Progenitor cell of endocrine pancreas (in vitro differentiated cells): ENCODE results near the gene COMP. TPM values are rescaled to one million over a fixed set of nuclear protein-coding genes. Genes with fewer than 3 reads are reported as not detected.
A peak's percentile ranks its signal among the peaks of the same experiment; 100 is the strongest.

ENCODE experiments used
- DNase-seq: peaks from one replicate; pipeline ENCODE4 v3.0.0; 2021; ENCODE audit warnings: low spot score; ENCODE audit not compliant: unreplicated experiment
- H3K27ac Mint-ChIP-seq: 2 replicates; pipeline ENCODE4 v1.8.0; 2021; ENCODE audit warnings: mild to moderate bottlenecking, moderate library complexity, mixed read lengths
- H3K27me3 Mint-ChIP-seq: 2 replicates; pipeline ENCODE4 v1.8.0; 2021; ENCODE audit warnings: mixed read lengths
- H3K36me3 Mint-ChIP-seq: 2 replicates; pipeline ENCODE4 v1.8.0; 2022; ENCODE audit warnings: mixed read lengths; ENCODE audit not compliant: insufficient read depth
- H3K4me1 Mint-ChIP-seq: 2 replicates; pipeline ENCODE4 v1.8.0; 2021; ENCODE audit warnings: low read depth, mixed read lengths
- H3K4me3 Mint-ChIP-seq: 2 replicates; pipeline ENCODE4 v1.8.0; 2021; ENCODE audit warnings: low read depth, mild to moderate bottlenecking, moderate library complexity, mixed read lengths
- H3K9me3 Mint-ChIP-seq: 2 replicates; pipeline ENCODE4 v1.8.0; 2021; ENCODE audit warnings: low read depth, mixed read lengths
- CTCF ChIP-seq: fragments of 200-600 bp; sonication (generic); IDR thresholded peaks from one replicate; pipeline ENCODE4 v1.5.0; 2021; ENCODE audit warnings: antibody characterized with exemption, mild to moderate bottlenecking; ENCODE audit not compliant: unreplicated experiment
- total RNA-seq: library from RNA; stranded (reverse); gene quantifications from 2 replicates; pipeline ENCODE4 v1.2.1, GENCODE V29; 2021

The COMP gene
- total RNA-seq, 1 donor from 2014 or later: 0.24 TPM

GRCh38 chr19:18809149-18809868 is 18.2 kb upstream of the COMP start:
- no peak for TF ChIP-seq CTCF
- H3K36me3 Mint-ChIP-seq: no peaks in the 10 kb centered on the region
- peaks cover 15% of the 10 kb centered on the region for H3K27me3 Mint-ChIP-seq

GRCh38 chr19:18807861-18808331 is 16.8 kb upstream of the COMP start:
- Mint-ChIP-seq H3K4me3 (no peak overlapping the region), H3K36me3 (no peaks in the 10 kb centered on the region), H3K27me3 (peaks cover 11% of the 10 kb centered on the region), H3K27ac (peak overlapping the region; percentile 67), H3K9me3 (no peaks in the 10 kb centered on the region), H3K4me1 (no peaks in the 10 kb centered on the region)
- no peak for DNase-seq
- TF ChIP-seq CTCF: no peak

More at GRCh38 chr19:18809149-18809868, 18.2 kb upstream of the COMP start:
- no peak overlapping the region for H3K27ac Mint-ChIP-seq
- no peaks in the 10 kb centered on the region for H3K4me1 Mint-ChIP-seq
- no peak overlapping the region for H3K4me3 Mint-ChIP-seq
- no peaks in the 10 kb centered on the region for H3K9me3 Mint-ChIP-seq
- no peak for DNase-seq

GRCh38 chr19:18804643-18805042 is 13.5 kb upstream of the COMP start:
- no peak for DNase-seq
- TF ChIP-seq CTCF: no peak
- Mint-ChIP-seq H3K9me3 (no peaks in the 10 kb centered on the region), H3K27ac (no peak overlapping the region), H3K4me3 (no peak overlapping the region), H3K36me3 (no peaks in the 10 kb centered on the region), H3K27me3 (peaks cover 7% of the 10 kb centered on the region), H3K4me1 (no peaks in the 10 kb centered on the region)

GRCh38 chr19:18804139-18804601 is 13.1 kb upstream of the COMP start:
- no peaks in the 10 kb centered on the region for H3K9me3 Mint-ChIP-seq
- H3K4me3 Mint-ChIP-seq: no peak overlapping the region
- TF ChIP-seq CTCF: no peak
- peaks cover 4% of the 10 kb centered on the region for H3K27me3 Mint-ChIP-seq
- no peaks in the 10 kb centered on the region for H3K36me3 Mint-ChIP-seq
- DNase-seq: no peak
- no peak overlapping the region for H3K27ac Mint-ChIP-seq
- no peaks in the 10 kb centered on the region for H3K4me1 Mint-ChIP-seq

GRCh38 chr19:18803550-18804138 is 12.5 kb upstream of the COMP start:
- Mint-ChIP-seq H3K36me3 (no peaks in the 10 kb centered on the region), H3K9me3 (no peaks in the 10 kb centered on the region), H3K4me3 (no peak overlapping the region), H3K27ac (peak overlapping the region; percentile 15), H3K27me3 (no peaks in the 10 kb centered on the region), H3K4me1 (peaks cover 2% of the 10 kb centered on the region)
- TF ChIP-seq CTCF: no peak
- DNase-seq: no peak
